HCT116 (cell line): Measurements from ENCODE around the gene NDUFAF7. TPM values are rescaled to one million over a fixed set of nuclear protein-coding genes. Genes with fewer than 3 reads are reported as not detected.

Experiments used
- ATAC-seq: fragments of 200-7000 bp; cut with Tn5 transposase; 2 replicates; pipeline ENCODE4 v1.9.1; 2020; ENCODE audit warnings: mild to moderate bottlenecking, moderate library complexity
- BruUV-seq: library from RNA; stranded (reverse); fragments of 400-500 nt; replicated peaks from 2 replicates; lab custom pipeline; 2021; lab: Mats Ljungman, UMichigan
- CTCF ChIA-PET: fragments of 300-600 bp; sonication (Branson Sonifier 250); formaldehyde crosslinking; loops from one replicate; lab custom pipeline; 2021; ENCODE audit warnings: antibody characterized with exemption; lab: Charles Lee
- POLR2A ChIA-PET: fragments of 300-600, 350-600 bp; sonication (Branson Sonifier 250); formaldehyde crosslinking; loops from one replicate; lab custom pipeline; 2021; ENCODE audit warnings: antibody characterized with exemption; lab: Charles Lee
- RAD21 ChIA-PET, 2 experiments: fragments of 300-600 bp; sonication (Branson Sonifier 250); formaldehyde crosslinking; loops; one replicate each; lab custom pipeline; 2023; ENCODE audit warnings: low total read pairs in 2 of 2; ENCODE audit not compliant: uncharacterized antibody in 2 of 2, unreplicated experiment in 2 of 2, low non-redundant PET in 1 of 2; lab: Charles Lee
- DNase-seq: peaks from one replicate; pipeline ENCODE4 v3.0.0-alpha.2; 2010; ENCODE audit warnings: low read depth, low spot score
- H2AFZ ChIP-seq: fragments of 200-600 bp; shearing (Covaris generic), sonication (generic); 2 replicates; pipeline ENCODE4 v1.6.1; 2017; ENCODE audit warnings: low read depth, mixed run types, mixed read lengths, antibody characterized with exemption, low read length; ENCODE audit not compliant: poor library complexity, severe bottlenecking
- H3K27ac ChIP-seq: 2 replicates; pipeline ENCODE4 v1.5.1; 2012; ENCODE audit warnings: low read depth, low read length
- H3K27me3 ChIP-seq: fragments of 200-600 bp; sonication (generic); 2 replicates; pipeline ENCODE4 v1.6.1; 2016; ENCODE audit warnings: mixed run types, low read length, mixed read lengths; ENCODE audit not compliant: insufficient read depth
- H3K36me3 ChIP-seq, 2 experiments: fragments of 200-500 bp in 1 of 2; fragments of 200-600 bp in 1 of 2; sonication (Bioruptor generic) in 1 of 2; sonication (generic) in 1 of 2; 2 replicates each; pipeline versions ENCODE4 v1.5.1 to v1.6.1; 2014 to 2016; ENCODE audit warnings: low read length in 2 of 2, inconsistent platforms in 1 of 2, mixed read lengths in 1 of 2, mixed run types in 1 of 2; ENCODE audit not compliant: insufficient read depth in 2 of 2, control insufficient read depth in 1 of 2
- H3K4me1 ChIP-seq, 2 experiments: fragments of 200-600 bp in 1 of 2; sonication (generic) in 1 of 2; 2 replicates each; pipeline versions ENCODE4 v1.5.1 to v1.6.1; 2012 to 2017; ENCODE audit warnings: low read length in 2 of 2, inconsistent platforms in 1 of 2, mild to moderate bottlenecking in 1 of 2, mixed read lengths in 1 of 2, mixed run types in 1 of 2, moderate library complexity in 1 of 2; ENCODE audit not compliant: insufficient read depth in 2 of 2, control insufficient read depth in 1 of 2
- H3K4me2 ChIP-seq: fragments of 200-600 bp; sonication (generic); 2 replicates; pipeline ENCODE4 v1.6.1; 2017; ENCODE audit warnings: mixed run types, low read length, mixed read lengths
- H3K4me3 ChIP-seq, 2 experiments: fragments of 200-600 bp in 1 of 2; sonication (generic) in 1 of 2; replicated peaks in 1 of 2; 2 replicates each; pipeline ENCODE4 v1.5.1; 2011 to 2016; ENCODE audit warnings: low read length in 2 of 2, control low read depth in 1 of 2, low read depth in 1 of 2, mild to moderate bottlenecking in 1 of 2, mixed read lengths in 1 of 2, mixed run types in 1 of 2
- H3K79me2 ChIP-seq: fragments of 200-600 bp; sonication (generic); 2 replicates; pipeline ENCODE4 v1.6.1; 2017; ENCODE audit warnings: mild to moderate bottlenecking, mixed run types, low read length, moderate library complexity, mixed read lengths; ENCODE audit not compliant: insufficient read depth
- H3K9ac ChIP-seq: fragments of 200-600 bp; sonication (generic); 2 replicates; pipeline ENCODE4 v1.6.1; 2016; ENCODE audit warnings: low read length, mixed read lengths
- H3K9me2 ChIP-seq: fragments of 200-600 bp; sonication (generic), shearing (Covaris generic); 2 replicates; pipeline ENCODE4 v1.6.1; 2017; ENCODE audit warnings: mixed run types, mild to moderate bottlenecking, moderate library complexity; ENCODE audit not compliant: insufficient read depth
- H3K9me3 ChIP-seq, 2 experiments: fragments of 200-500 bp in 1 of 2; fragments of 200-600 bp in 1 of 2; sonication (Bioruptor generic) in 1 of 2; sonication (generic) in 1 of 2; 2 replicates each; pipeline ENCODE4 v1.6.1; 2014 to 2017; ENCODE audit warnings: low read length in 2 of 2, mixed read lengths in 2 of 2, inconsistent platforms in 1 of 2, low read depth in 1 of 2, mild to moderate bottlenecking in 1 of 2, mixed run types in 1 of 2, moderate library complexity in 1 of 2; ENCODE audit not compliant: control insufficient read depth in 1 of 2, insufficient read depth in 1 of 2
- H4K20me1 ChIP-seq: fragments of 200-600 bp; sonication (generic), shearing (Covaris generic); 2 replicates; pipeline ENCODE4 v1.6.1; 2017; ENCODE audit warnings: mixed run types, mild to moderate bottlenecking, moderate library complexity; ENCODE audit not compliant: insufficient read depth
- CBX3 ChIP-seq: IDR thresholded peaks from 2 replicates; pipeline ENCODE4 v1.6.1; 2012; ENCODE audit warnings: low read depth
- CTCF ChIP-seq, 3 experiments: fragments of 200-600 bp in 1 of 3; sonication (generic) in 1 of 3; IDR thresholded peaks in 2 of 3; conservative IDR thresholded peaks in 1 of 3; 2 replicates each; pipeline ENCODE4 v1.5.1; 2012 to 2017; ENCODE audit warnings: low read depth in 2 of 3, low read length in 2 of 3, antibody characterized with exemption in 1 of 3, borderline replicate concordance in 1 of 3, control low read depth in 1 of 3, mild to moderate bottlenecking in 1 of 3, mixed read lengths in 1 of 3, mixed run types in 1 of 3, moderate library complexity in 1 of 3; ENCODE audit not compliant: insufficient read depth in 1 of 3
- EGR1 ChIP-seq: IDR thresholded peaks from 2 replicates; pipeline ENCODE4 v1.6.1; 2012; ENCODE audit warnings: low read depth
- ELF1 ChIP-seq: IDR thresholded peaks from 2 replicates; pipeline ENCODE4 v1.6.1; 2012; ENCODE audit warnings: low read depth, borderline replicate concordance
- FOSL1 ChIP-seq: IDR thresholded peaks from 2 replicates; pipeline ENCODE4 v1.6.1; 2012; ENCODE audit warnings: low read depth
- JUND ChIP-seq: IDR thresholded peaks from 2 replicates; pipeline ENCODE4 v1.6.1; 2012
- POLR2AphosphoS5 ChIP-seq: IDR thresholded peaks from 2 replicates; pipeline ENCODE4 v1.6.1; 2011; ENCODE audit warnings: mild to moderate bottlenecking, low read depth, low read length, moderate library complexity
- SIN3A ChIP-seq: IDR thresholded peaks from 2 replicates; pipeline ENCODE4 v1.6.1; 2012; ENCODE audit warnings: low read depth
- SP1 ChIP-seq: IDR thresholded peaks from 2 replicates; pipeline ENCODE4 v1.6.1; 2012; ENCODE audit warnings: low read depth
- SRF ChIP-seq: IDR thresholded peaks from 2 replicates; pipeline ENCODE4 v1.6.1; 2012; ENCODE audit warnings: low read depth
- TCF7L2 ChIP-seq: IDR thresholded peaks from 2 replicates; pipeline ENCODE4 v1.7.0; 2011; ENCODE audit warnings: borderline replicate concordance, inconsistent platforms; ENCODE audit not compliant: insufficient read depth, insufficient read length; ENCODE audit errors: extremely low read depth
- YY1 ChIP-seq: IDR thresholded peaks from 2 replicates; pipeline ENCODE4 v1.6.1; 2011; ENCODE audit warnings: low read length, low read depth, moderate library complexity, mild to moderate bottlenecking; ENCODE audit not compliant: insufficient replicate concordance; ENCODE audit errors: extremely low read depth
- ZNF274 ChIP-seq: fragments of 200-500 bp; sonication (Bioruptor generic); IDR thresholded peaks from 2 replicates; pipeline ENCODE4 v1.6.1; 2014; ENCODE audit warnings: mild to moderate bottlenecking, low read depth, low read length, inconsistent platforms
- intact Hi-C: fragments of 100-400 bp; cut with micrococcal nuclease; formaldehyde crosslinking; loops from 2 replicates; pipeline ENCODE4 v1.10.0; 2022
- total RNA-seq: library from RNA; stranded (reverse); gene quantifications from one replicate; pipeline ENCODE4 v1.2.1, GENCODE V29; 2021; ENCODE audit not compliant: unreplicated experiment

The NDUFAF7 gene
- total RNA-seq, 1 experiment from 2014 or later: 21.6 TPM

DNA sequence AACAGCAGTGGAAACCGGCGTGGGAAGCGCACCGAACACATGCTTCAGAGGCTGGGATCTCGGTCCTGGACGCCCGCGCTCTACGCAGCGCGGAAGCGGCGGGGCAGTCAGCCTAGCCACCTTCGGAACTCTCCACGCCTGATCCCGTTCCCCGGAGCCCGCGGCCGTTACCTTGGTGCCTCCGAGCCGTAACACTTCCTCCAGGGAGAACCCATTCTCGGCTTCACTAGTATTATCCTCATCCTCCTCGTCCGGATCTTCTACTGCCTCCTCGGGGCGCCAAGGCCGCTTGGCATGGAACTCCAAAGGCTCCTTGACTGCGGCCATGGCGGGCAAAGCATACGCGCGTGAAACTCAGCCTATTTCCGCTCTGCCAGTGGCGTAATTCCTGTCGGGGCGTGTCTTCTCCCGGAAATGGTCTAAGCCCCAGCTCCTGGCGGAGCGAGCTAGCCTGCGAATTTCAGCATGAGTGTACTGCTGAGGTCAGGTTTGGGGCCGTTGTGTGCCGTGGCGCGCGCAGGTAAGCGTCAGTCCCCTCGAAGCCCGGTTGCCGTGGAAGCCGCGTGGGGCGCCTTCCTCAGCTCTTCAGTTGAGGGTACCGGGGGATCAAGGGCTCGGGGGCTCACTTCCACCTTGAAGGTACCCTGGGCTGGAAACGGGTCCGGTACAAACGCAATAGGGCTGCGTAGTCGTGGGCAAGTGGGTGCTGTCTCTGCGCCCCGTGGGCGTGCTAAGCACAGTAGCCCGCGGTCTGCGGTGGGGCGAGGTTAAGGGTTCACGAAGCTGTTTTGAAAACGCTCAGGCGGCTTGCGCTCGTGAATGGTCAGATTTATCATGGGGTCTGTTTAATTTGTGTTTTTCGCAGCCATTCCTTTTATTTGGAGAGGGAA lies at the start of gene NDUFAF7, which contains the start of gene CEBPZ (continued):
- TF ChIP-seq POLR2AphosphoS5 (peak; percentile 98), FOSL1 (no peak), SP1 (peak; percentile 44), ELF1 (peak; percentile 75), CBX3 (peak; percentile 28; the same call in 1 of the 2 replicates), JUND (no peak), SIN3A (peak; percentile 94), TCF7L2 (no peak), ZNF274 (no peak), SRF (no peak), EGR1 (no peak)

DNA sequence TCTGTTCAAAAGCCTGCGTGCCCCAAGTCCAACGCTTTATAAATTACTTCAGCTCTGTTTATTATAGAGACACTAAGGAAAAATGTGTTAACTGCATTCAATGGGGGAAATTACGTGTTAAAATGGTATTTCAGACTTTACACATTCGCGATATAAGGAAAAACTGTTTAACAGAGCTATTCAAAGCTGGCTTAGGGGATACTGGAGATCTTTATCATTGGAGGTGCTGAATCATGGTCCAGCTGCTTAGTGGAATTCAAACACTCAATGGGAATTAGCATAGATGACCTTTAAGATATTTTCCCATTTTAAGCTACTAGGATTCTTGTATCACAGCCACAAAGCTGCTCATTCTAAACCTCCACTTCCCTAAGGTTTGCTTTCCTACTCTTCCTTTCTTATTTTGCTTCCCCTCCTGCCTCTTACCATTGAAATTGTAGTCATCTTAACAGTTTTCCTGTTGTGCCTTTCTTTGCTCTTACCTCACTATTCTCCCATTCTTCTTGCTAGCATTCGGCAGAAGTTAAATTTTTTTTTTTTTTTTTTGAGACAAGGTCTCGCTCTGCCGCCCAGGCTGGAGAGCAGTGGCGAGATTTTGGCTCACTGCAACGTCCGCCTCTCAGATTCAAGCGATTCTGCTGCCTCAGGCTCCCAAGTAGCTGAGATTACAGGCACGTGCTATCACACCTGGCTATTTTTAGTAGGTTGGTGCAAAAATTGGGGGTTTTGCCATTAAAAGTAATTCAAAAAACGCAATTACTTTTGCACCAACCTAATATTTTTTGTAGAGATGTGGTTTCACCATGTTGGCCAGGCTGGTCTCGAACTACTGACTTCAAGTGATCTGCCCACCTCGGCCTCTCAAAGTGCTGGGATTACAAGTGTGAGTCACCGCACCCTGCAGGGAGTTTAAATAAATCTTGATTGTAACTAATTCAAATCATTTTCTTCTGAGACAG lies 49.5 kb upstream of the NDUFAF7 start:
- H3K79me2 ChIP-seq: no peaks in the 10 kb centered on the region
- no peaks in the 10 kb centered on the region for H3K9me3 ChIP-seq
- no peaks in the 10 kb centered on the region for H3K4me1 ChIP-seq
- ChIA-PET CTCF (no interaction called here), POLR2A (no interaction called here), RAD21 (no interaction called here)
- no peak overlapping the region for H3K27ac ChIP-seq
- no peaks in the 10 kb centered on the region for H3K9me2 ChIP-seq
- ATAC-seq (no peak), DNase-seq (no peak)
- TF ChIP-seq JUND (no peak), CTCF (IDR thresholded peaks at IDR 0.05 in 2 of 3, conservative IDR thresholded peaks at IDR 0.05 in 1 of 3; ENCODE audit: borderline replicate concordance in 1 of 3, insufficient read depth in 1 of 3, low read depth in 2 of 3, low read length in 2 of 3) (no peak), YY1 (no peak), EGR1 (no peak), ELF1 (no peak), FOSL1 (no peak), SIN3A (no peak)
- intact Hi-C loops: no loop called here
- BruUV-seq: no TSS peak
- no peaks in the 10 kb centered on the region for H3K27me3 ChIP-seq
- no peaks in the 10 kb centered on the region for H4K20me1 ChIP-seq
- no peak overlapping the region for H3K4me2 ChIP-seq
- H3K9ac ChIP-seq: no peak overlapping the region
- H2AFZ ChIP-seq: no peak overlapping the region
- H3K36me3 ChIP-seq: no peaks in the 10 kb centered on the region
- H3K4me3 ChIP-seq: no peak overlapping the region
